Endodermal cell (in vitro differentiated cells): ENCODE data around the gene RAB40C. TPM values are rescaled to one million over a fixed set of nuclear protein-coding genes. Genes with fewer than 3 reads are reported as not detected.

ENCODE experiments used
- DNase-seq: peaks from one replicate; pipeline ENCODE4 v3.0.0-alpha.2; 2017
- H3K27ac ChIP-seq: 2 replicates; pipeline ENCODE4 v1.5.1; 2013; ENCODE audit warnings: mild to moderate bottlenecking, low read depth, low read length, moderate library complexity
- H3K27me3 ChIP-seq: 2 replicates; pipeline ENCODE4 v1.6.1; 2013; ENCODE audit warnings: mild to moderate bottlenecking, low read length, moderate library complexity; ENCODE audit not compliant: insufficient read depth, control insufficient read depth, poor library complexity, severe bottlenecking
- H3K36me3 ChIP-seq: 2 replicates; pipeline ENCODE4 v1.7.0; 2013; ENCODE audit warnings: mild to moderate bottlenecking, low read length, moderate library complexity; ENCODE audit not compliant: control insufficient read depth, insufficient read depth
- H3K4me1 ChIP-seq: one replicate; pipeline ENCODE4 v1.7.0; 2013; ENCODE audit warnings: low read length; ENCODE audit not compliant: control insufficient read depth, insufficient read depth
- H3K4me3 ChIP-seq: 2 replicates; pipeline ENCODE4 v1.5.1; 2013; ENCODE audit warnings: mild to moderate bottlenecking, low read length, moderate library complexity
- H3K9ac ChIP-seq: 2 replicates; pipeline ENCODE4 v1.6.1; 2013; ENCODE audit warnings: mild to moderate bottlenecking, low read length, moderate library complexity; ENCODE audit not compliant: poor library complexity, severe bottlenecking; ENCODE audit errors: extremely low read depth
- H3K9me3 ChIP-seq: 2 replicates; pipeline ENCODE4 v1.6.1; 2013; ENCODE audit warnings: mild to moderate bottlenecking, low read length, moderate library complexity; ENCODE audit not compliant: control insufficient read depth
- H3K27ac Mint-ChIP-seq: 2 replicates; pipeline ENCODE4 v1.8.0; 2020; ENCODE audit warnings: mixed read lengths
- H3K27me3 Mint-ChIP-seq: 2 replicates; pipeline ENCODE4 v1.8.0; 2021; ENCODE audit warnings: mild to moderate bottlenecking, mixed read lengths; ENCODE audit not compliant: insufficient read depth
- H3K36me3 Mint-ChIP-seq: 2 replicates; pipeline ENCODE4 v1.8.0; 2020; ENCODE audit warnings: low read depth, mixed read lengths
- H3K4me1 Mint-ChIP-seq: 2 replicates; pipeline ENCODE4 v1.8.0; 2020; ENCODE audit warnings: mixed read lengths
- H3K4me3 Mint-ChIP-seq: 2 replicates; pipeline ENCODE4 v1.8.0; 2020; ENCODE audit warnings: mild to moderate bottlenecking, moderate library complexity, mixed read lengths
- H3K9me3 Mint-ChIP-seq: 2 replicates; pipeline ENCODE4 v1.8.0; 2020; ENCODE audit warnings: mild to moderate bottlenecking, mixed read lengths
- CTCF ChIP-seq: fragments of 200-600 bp; sonication (generic); conservative IDR thresholded peaks from 2 replicates; pipeline ENCODE4 v1.5.0; 2021; ENCODE audit warnings: antibody characterized with exemption, mild to moderate bottlenecking
- WGBS, 2 experiments: methylation state at CpG; one replicate each; pipeline versions ENCODE4 v1.1.5 to v1.1.7; 2013; ENCODE audit warnings: missing lambda C conversion rate in 2 of 2, mixed read lengths in 1 of 2; ENCODE audit not compliant: insufficient coverage in 1 of 2, insufficient read length in 1 of 2; 5-methylcytosine and 5-hydroxymethylcytosine counted together
- microRNA-seq: library from miRNA; unstranded; fragments of <30 nt; microRNA quantifications from one replicate; pipeline ENCODE4 v1.2.0, GENCODE V29; 2020; ENCODE audit warnings: borderline microRNAs expressed
- total RNA-seq, 2 donors: library from RNA; stranded (reverse); fragmentation: NEBNext Ultra II Directional in 1 of 2; extraction: Animal tissue kit (Norgen Biotek cat#: 25700) in 1 of 2; gene quantifications; 2 replicates in 1 of 2; 3 replicates in 1 of 2; pipeline ENCODE4 v1.2.1, GENCODE V29; 2021

Gene RAB40C
- total RNA-seq, 2 donors from 2014 or later: 21.3 to 25.9 TPM

- Histone ChIP-seq H3K27ac (no peak overlapping the region), H3K4me3 (no peak overlapping the region), H3K4me1 (peaks cover 14% of the 10 kb centered on the region), H3K27me3 (no peaks in the 10 kb centered on the region), H3K9ac (no peak overlapping the region), H3K36me3 (peaks cover 27% of the 10 kb centered on the region), H3K9me3 (no peaks in the 10 kb centered on the region)
- TF ChIP-seq CTCF: no peak
- Mint-ChIP-seq H3K9me3 (no peaks in the 10 kb centered on the region), H3K4me3 (no peak overlapping the region), H3K27me3 (no peaks in the 10 kb centered on the region), H3K27ac (no peak overlapping the region), H3K36me3 (peaks cover 20% of the 10 kb centered on the region), H3K4me1 (peaks cover 18% of the 10 kb centered on the region)
- 90 to 92% methylated on average over 27 to 57 of the region's 57 CpGs for WGBS, 2 experiments
- peak; percentile 70 for DNase-seq
These were observed 87.7 kb downstream of the RAB40C start for GRCh38 chr16:677316-678190.

- Histone ChIP-seq H3K36me3 (peaks cover 32% of the 10 kb centered on the region), H3K27ac (no peak overlapping the region), H3K9ac (no peak overlapping the region), H3K4me3 (no peak overlapping the region), H3K9me3 (no peaks in the 10 kb centered on the region), H3K27me3 (no peaks in the 10 kb centered on the region), H3K4me1 (peaks cover 18% of the 10 kb centered on the region)
- DNase-seq: no peak
- H3K9me3 Mint-ChIP-seq: no peaks in the 10 kb centered on the region
- peaks cover 19% of the 10 kb centered on the region for H3K36me3 Mint-ChIP-seq
- 91 to 96% methylated on average over 13 to 21 of the region's 21 CpGs for WGBS, 2 experiments
- no peaks in the 10 kb centered on the region for H3K27me3 Mint-ChIP-seq
- no peak overlapping the region for H3K4me3 Mint-ChIP-seq
- no peak for TF ChIP-seq CTCF
- no peak overlapping the region for H3K27ac Mint-ChIP-seq
- H3K4me1 Mint-ChIP-seq: peaks cover 23% of the 10 kb centered on the region
These were observed 88.5 kb downstream of the RAB40C start for GRCh38 chr16:678209-678857.

Small RNAs within 50 kb of the gene (microRNA-seq; reads per million reads assigned to microRNA genes)
- not detected for gene MIR3176

Other genes starting within 250 kb of the RAB40C start
- 10 to 100 TPM; 36.5 to 37.3 TPM for gene AXIN1, start 237.3 kb upstream of the RAB40C start, total RNA-seq
- 100 to 1,000 TPM; 137 to 138 TPM for gene MRPL28, start 219.5 kb upstream of the RAB40C start, total RNA-seq
- 100 to 1,000 TPM; 104 to 115 TPM for gene PGAP6, start 208.1 kb upstream of the RAB40C start, total RNA-seq
- gene NME4, start 192.9 kb upstream of the RAB40C start, total RNA-seq: 100 to 1,000 TPM; 274 to 350 TPM
- gene DECR2, start 188.2 kb upstream of the RAB40C start, total RNA-seq: 10 to 100 TPM; 31.8 to 43.5 TPM
- 10 to 100 TPM; 62.7 to 68.9 TPM for gene RAB11FIP3, start 164.4 kb upstream of the RAB40C start, total RNA-seq
- 10 to 100 TPM; 55.3 to 76.1 TPM for gene CAPN15, start 62.4 kb upstream of the RAB40C start, total RNA-seq
- gene PRR35, start 29.7 kb upstream of the RAB40C start, total RNA-seq: under 1 TPM; 0.29 to 0.62 TPM
- gene NHLRC4, start 23.1 kb upstream of the RAB40C start, total RNA-seq: 1 to 10 TPM; 1.1 TPM
- 100 to 1,000 TPM; 128 to 129 TPM for gene PIGQ, start 20.1 kb upstream of the RAB40C start, total RNA-seq
- gene WFIKKN1, start 40.9 kb downstream of the RAB40C start, total RNA-seq: 10 to 100 TPM in 1 of 2 donors, 1 to 10 TPM in 1; 7.7 to 11.6 TPM
- gene METTL26, start 46.2 kb downstream of the RAB40C start, total RNA-seq: 10 to 100 TPM; 72.1 to 79.8 TPM
- gene MCRIP2, start 51.8 kb downstream of the RAB40C start, total RNA-seq: 10 to 100 TPM; 22.8 to 34.2 TPM
- 100 to 1,000 TPM; 112 to 120 TPM for gene WDR90, start 59.3 kb downstream of the RAB40C start, total RNA-seq
- gene RHOT2, start 78.1 kb downstream of the RAB40C start, total RNA-seq: 100 to 1,000 TPM; 180 to 193 TPM
- 1 to 10 TPM; 3.7 to 5.1 TPM for gene RHBDL1, start 85.6 kb downstream of the RAB40C start, total RNA-seq
- gene STUB1, start 90.3 kb downstream of the RAB40C start, total RNA-seq: 100 to 1,000 TPM; 105 to 124 TPM
- gene JMJD8, start 94.3 kb downstream of the RAB40C start, total RNA-seq: 10 to 100 TPM; 48.8 to 55.6 TPM
- gene WDR24, start 100.3 kb downstream of the RAB40C start, total RNA-seq: 10 to 100 TPM; 20.8 to 21.5 TPM
- 1 to 10 TPM in 1 of 2 donors, under 1 TPM in 1; 0.38 to 2.2 TPM for gene FBXL16, start 115.7 kb downstream of the RAB40C start, total RNA-seq
- 10 to 100 TPM; 33.4 to 38.5 TPM for gene METRN, start 125.1 kb downstream of the RAB40C start, total RNA-seq
- gene ANTKMT, start 131.1 kb downstream of the RAB40C start, total RNA-seq: 10 to 100 TPM; 36.9 to 40.6 TPM
- gene CCDC78, start 136.4 kb downstream of the RAB40C start, total RNA-seq: 1 to 10 TPM; 6.5 to 8.1 TPM
- gene HAGHL, start 137.0 kb downstream of the RAB40C start, total RNA-seq: 10 to 100 TPM in 1 of 2 donors, 1 to 10 TPM in 1; 8.9 to 11.4 TPM
- gene CIAO3, start 150.9 kb downstream of the RAB40C start, total RNA-seq: 10 to 100 TPM; 41.4 to 43.3 TPM
- gene MSLN, start 170.7 kb downstream of the RAB40C start, total RNA-seq: under 1 TPM; 0.42 to 0.86 TPM
- 10 to 100 TPM; 24.1 to 34.4 TPM for gene RPUSD1, start 198.3 kb downstream of the RAB40C start, total RNA-seq
- 100 to 1,000 TPM; 158 to 169 TPM for gene CHTF18, start 198.6 kb downstream of the RAB40C start, total RNA-seq
- not detected for gene GNG13, start 210.7 kb downstream of the RAB40C start, total RNA-seq